H1 (cell line): ENCODE measurements around the gene TSTD2.

ENCODE experiments used
- CBX5 ChIP-seq: fragments of 300-800, 300-1000 bp; sonication (generic); IDR thresholded peaks from 2 replicates; pipeline ENCODE4 v1.7.1; 2016; ENCODE audit warnings: antibody characterized with exemption, low read length, low read depth
- CEBPB ChIP-seq: IDR thresholded peaks from 2 replicates; pipeline ENCODE4 v1.6.1; 2012; ENCODE audit warnings: low read depth, low read length
- EP300 ChIP-seq, 2 experiments: IDR thresholded peaks; 1 replicate in 1 of 2; 2 replicates in 1 of 2; pipeline ENCODE4 v1.6.1; 2011 to 2012; ENCODE audit warnings: low read depth in 2 of 2, low read length in 2 of 2, mild to moderate bottlenecking in 2 of 2, borderline replicate concordance in 1 of 2, inconsistent platforms in 1 of 2, moderate library complexity in 1 of 2
- EZH2 ChIP-seq: fragments of 200-600 bp; sonication (generic); IDR thresholded peaks from 2 replicates; pipeline ENCODE4 v1.7.1; 2012; ENCODE audit warnings: low read depth, mild to moderate bottlenecking, moderate library complexity, low read length, inconsistent platforms; ENCODE audit not compliant: severe bottlenecking
- GABPA ChIP-seq: IDR thresholded peaks from 2 replicates; pipeline ENCODE4 v1.6.1; 2011; ENCODE audit warnings: mild to moderate bottlenecking, low read length, moderate library complexity, borderline replicate concordance; ENCODE audit not compliant: insufficient read depth
- NRF1 ChIP-seq: IDR thresholded peaks from 2 replicates; pipeline ENCODE4 v1.6.1; 2011; ENCODE audit warnings: mild to moderate bottlenecking, low read depth, low read length, improper control_type of control experiment
- POLR2A ChIP-seq, 2 experiments: IDR thresholded peaks; 1 replicate in 1 of 2; 2 replicates in 1 of 2; pipeline ENCODE4 v1.6.1; 2011; ENCODE audit warnings: low read depth in 2 of 2, low read length in 2 of 2, mild to moderate bottlenecking in 2 of 2; ENCODE audit errors: control extremely low read depth in 1 of 2
- POLR2AphosphoS5 ChIP-seq: IDR thresholded peaks from 2 replicates; pipeline ENCODE4 v1.6.1; 2011; ENCODE audit warnings: low read depth, low read length
- RAD21 ChIP-seq, 2 experiments: IDR thresholded peaks in 1 of 2; conservative IDR thresholded peaks in 1 of 2; 2 replicates each; pipeline ENCODE4 v1.6.1; 2011; ENCODE audit warnings: low read depth in 2 of 2, low read length in 2 of 2, improper control_type of control experiment in 1 of 2, inconsistent platforms in 1 of 2, mild to moderate bottlenecking in 1 of 2, moderate library complexity in 1 of 2
- RBBP5 ChIP-seq: IDR thresholded peaks from 2 replicates; pipeline ENCODE4 v1.7.1; 2012; ENCODE audit warnings: low read depth, mild to moderate bottlenecking, inconsistent platforms, low read length, moderate library complexity, borderline replicate concordance
- SIN3A ChIP-seq, 2 experiments: IDR thresholded peaks in 1 of 2; conservative IDR thresholded peaks in 1 of 2; 2 replicates each; pipeline ENCODE4 v1.6.1; 2011 to 2012; ENCODE audit warnings: low read length in 2 of 2, improper control_type of control experiment in 1 of 2, low read depth in 1 of 2, mild to moderate bottlenecking in 1 of 2
- TF ChIP-seq, protein P1 (sequence below), 3 experiments: IDR thresholded peaks; 1 replicate in 2 of 3; 2 replicates in 1 of 3; pipeline versions ENCODE4 v1.5.1 to v1.6.1; 2011; ENCODE audit warnings: low read length in 3 of 3, mild to moderate bottlenecking in 3 of 3, inconsistent platforms in 2 of 3, low read depth in 1 of 3, moderate library complexity in 1 of 3; ENCODE audit not compliant: insufficient read depth in 1 of 3; ENCODE audit errors: control extremely low read depth in 1 of 3

DNA sequence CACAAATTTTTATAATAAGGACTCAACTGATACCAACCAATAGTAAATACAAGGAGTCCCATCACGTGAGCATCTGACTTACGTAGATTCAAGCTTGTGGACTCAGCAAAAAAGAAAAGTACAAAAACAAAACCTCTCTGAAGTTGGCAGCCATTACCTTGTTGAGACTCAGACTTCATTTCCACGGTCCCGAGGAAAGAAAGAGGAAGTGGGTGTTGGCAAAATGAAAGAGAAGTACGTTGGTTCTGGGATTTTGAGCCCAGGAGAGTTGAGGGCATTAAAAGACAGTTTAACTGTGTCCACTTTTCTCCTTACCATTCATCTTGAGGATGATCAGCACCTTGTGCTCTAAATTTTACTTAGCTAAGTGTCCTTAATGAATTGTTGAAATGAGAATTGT, 27.2 kb upstream of the TSTD2 start:
- TF ChIP-seq, protein P1, sequence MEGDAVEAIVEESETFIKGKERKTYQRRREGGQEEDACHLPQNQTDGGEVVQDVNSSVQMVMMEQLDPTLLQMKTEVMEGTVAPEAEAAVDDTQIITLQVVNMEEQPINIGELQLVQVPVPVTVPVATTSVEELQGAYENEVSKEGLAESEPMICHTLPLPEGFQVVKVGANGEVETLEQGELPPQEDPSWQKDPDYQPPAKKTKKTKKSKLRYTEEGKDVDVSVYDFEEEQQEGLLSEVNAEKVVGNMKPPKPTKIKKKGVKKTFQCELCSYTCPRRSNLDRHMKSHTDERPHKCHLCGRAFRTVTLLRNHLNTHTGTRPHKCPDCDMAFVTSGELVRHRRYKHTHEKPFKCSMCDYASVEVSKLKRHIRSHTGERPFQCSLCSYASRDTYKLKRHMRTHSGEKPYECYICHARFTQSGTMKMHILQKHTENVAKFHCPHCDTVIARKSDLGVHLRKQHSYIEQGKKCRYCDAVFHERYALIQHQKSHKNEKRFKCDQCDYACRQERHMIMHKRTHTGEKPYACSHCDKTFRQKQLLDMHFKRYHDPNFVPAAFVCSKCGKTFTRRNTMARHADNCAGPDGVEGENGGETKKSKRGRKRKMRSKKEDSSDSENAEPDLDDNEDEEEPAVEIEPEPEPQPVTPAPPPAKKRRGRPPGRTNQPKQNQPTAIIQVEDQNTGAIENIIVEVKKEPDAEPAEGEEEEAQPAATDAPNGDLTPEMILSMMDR (IDR thresholded peaks at IDR 0.05; ENCODE audit: control extremely low read depth in 1 of 3, insufficient read depth in 1 of 3, low read depth in 1 of 3, low read length in 3 of 3) = no peak
- no peak for TF ChIP-seq POLR2AphosphoS5
- TF ChIP-seq CBX5 = no peak
- no peak for TF ChIP-seq RAD21 (IDR thresholded peaks at IDR 0.05 in 1 of 2, conservative IDR thresholded peaks at IDR 0.05 in 1 of 2; ENCODE audit: low read depth in 2 of 2, low read length in 2 of 2)
- TF ChIP-seq EZH2 = no peak
- TF ChIP-seq EP300 (IDR thresholded peaks at IDR 0.05; ENCODE audit: borderline replicate concordance in 1 of 2, low read depth in 2 of 2, low read length in 2 of 2) = no peak
- no peak for TF ChIP-seq POLR2A (IDR thresholded peaks at IDR 0.05; ENCODE audit: control extremely low read depth in 1 of 2, low read depth in 2 of 2, low read length in 2 of 2)
- TF ChIP-seq GABPA = no peak
- no peak for TF ChIP-seq SIN3A (conservative IDR thresholded peaks at IDR 0.05 in 1 of 2, IDR thresholded peaks at IDR 0.05 in 1 of 2; ENCODE audit: low read depth in 1 of 2, low read length in 2 of 2)
- no peak for TF ChIP-seq RBBP5
- TF ChIP-seq CEBPB = no peak
- TF ChIP-seq NRF1 = no peak
